WTC11 (cell line): ENCODE data around the gene PCDHB15. TPM values are rescaled to one million over a fixed set of nuclear protein-coding genes. Genes with fewer than 3 reads are reported as not detected.

Experiments
- ATAC-seq: fragments of 200-7000 bp; cut with Tn5 transposase; 2 replicates; pipeline ENCODE4 v1.10.0; 2021; ENCODE audit warnings: mild to moderate bottlenecking, moderate library complexity
- CTCF ChIA-PET: fragments of 300-600 bp; sonication (Branson Sonifier 250); formaldehyde crosslinking; loops from one replicate; lab custom pipeline; 2021; ENCODE audit warnings: antibody characterized with exemption; lab: Charles Lee
- POLR2A ChIA-PET: fragments of 350-600 bp; sonication (Branson Sonifier 250); formaldehyde crosslinking; loops from one replicate; lab custom pipeline; 2021; ENCODE audit warnings: antibody characterized with exemption; lab: Charles Lee
- DNase-seq: peaks from one replicate; pipeline ENCODE4 v3.0.0; 2021; ENCODE audit warnings: low spot score
- H3K27ac Mint-ChIP-seq: 2 replicates; pipeline ENCODE4 v1.8.0; 2021; ENCODE audit warnings: mixed read lengths
- H3K27me3 Mint-ChIP-seq: 2 replicates; pipeline ENCODE4 v1.8.0; 2021; ENCODE audit warnings: low read depth, mild to moderate bottlenecking, moderate library complexity, mixed read lengths
- H3K36me3 Mint-ChIP-seq: 2 replicates; pipeline ENCODE4 v1.8.0; 2021; ENCODE audit warnings: mixed read lengths
- H3K4me1 Mint-ChIP-seq: 2 replicates; pipeline ENCODE4 v1.8.0; 2022; ENCODE audit warnings: mixed read lengths
- H3K4me3 Mint-ChIP-seq: 2 replicates; pipeline ENCODE4 v1.8.0; 2021; ENCODE audit warnings: mild to moderate bottlenecking, moderate library complexity, mixed read lengths
- H3K9me3 Mint-ChIP-seq: 2 replicates; pipeline ENCODE4 v1.8.0; 2021; ENCODE audit warnings: mixed read lengths
- AFF4 ChIP-seq: sonication (generic); formaldehyde crosslinking; IDR thresholded peaks from 2 replicates; pipeline ENCODE4 v1.8.1; 2023; ENCODE audit warnings: mild to moderate bottlenecking, missing genetic modification reagents, borderline replicate concordance
- ATF2 ChIP-seq: sonication (generic); formaldehyde crosslinking; IDR thresholded peaks from 2 replicates; pipeline ENCODE4 v1.8.1; 2022; ENCODE audit warnings: low read depth, missing genetic modification reagents, borderline replicate concordance
- E2F4 ChIP-seq: sonication (generic); formaldehyde crosslinking; IDR thresholded peaks from 2 replicates; pipeline ENCODE4 v1.8.1; 2022; ENCODE audit warnings: low read depth, mild to moderate bottlenecking, moderate library complexity, missing genetic modification reagents, borderline replicate concordance
- ESRRA ChIP-seq: sonication (generic); formaldehyde crosslinking; IDR thresholded peaks from 2 replicates; pipeline ENCODE4 v1.8.1; 2022; ENCODE audit warnings: mild to moderate bottlenecking, missing genetic modification reagents, borderline replicate concordance
- FOXP1 ChIP-seq: sonication (generic); formaldehyde crosslinking; IDR thresholded peaks from 2 replicates; pipeline ENCODE4 v1.8.0; 2022; ENCODE audit warnings: missing genetic modification reagents, mild to moderate bottlenecking, moderate library complexity, borderline replicate concordance
- GTF2I ChIP-seq: fragments of 250-450 bp; sonication (Bioruptor Pico); conservative IDR thresholded peaks from 2 replicates; pipeline ENCODE4 v1.4.0; 2021; ENCODE audit warnings: mild to moderate bottlenecking
- HMGA2 ChIP-seq: fragments of 250-450 bp; sonication (Bioruptor Pico); IDR thresholded peaks from 2 replicates; pipeline ENCODE4 v1.4.0; 2021; ENCODE audit warnings: mild to moderate bottlenecking, moderate library complexity
- HMGXB4 ChIP-seq: sonication (generic); formaldehyde crosslinking; IDR thresholded peaks from 2 replicates; pipeline ENCODE4 v1.8.1; 2023; ENCODE audit warnings: mild to moderate bottlenecking, moderate library complexity, missing genetic modification reagents
- IRF2 ChIP-seq: sonication (generic); formaldehyde crosslinking; IDR thresholded peaks from 2 replicates; pipeline ENCODE4 v1.8.0; 2022; ENCODE audit warnings: low read depth, missing genetic modification reagents, borderline replicate concordance
- MAX ChIP-seq: sonication (generic); formaldehyde crosslinking; IDR thresholded peaks from 2 replicates; pipeline ENCODE4 v1.8.0; 2022; ENCODE audit warnings: mild to moderate bottlenecking, missing genetic modification reagents
- MYBL2 ChIP-seq: sonication (generic); formaldehyde crosslinking; IDR thresholded peaks from 2 replicates; pipeline ENCODE4 v1.8.1; 2023; ENCODE audit warnings: mild to moderate bottlenecking, moderate library complexity, missing genetic modification reagents
- NFE2L1 ChIP-seq: sonication (generic); formaldehyde crosslinking; IDR thresholded peaks from 2 replicates; pipeline ENCODE4 v1.8.1; 2023; ENCODE audit warnings: missing genetic modification reagents
- OVOL2 ChIP-seq: fragments of 250-450 bp; sonication (Bioruptor Pico); IDR thresholded peaks from 2 replicates; pipeline ENCODE4 v1.9.0; 2021; ENCODE audit warnings: mild to moderate bottlenecking, borderline replicate concordance
- PRDM15 ChIP-seq: sonication (generic); formaldehyde crosslinking; IDR thresholded peaks from 2 replicates; pipeline ENCODE4 v1.8.0; 2022; ENCODE audit warnings: missing genetic modification reagents
- SP1 ChIP-seq: sonication (generic); formaldehyde crosslinking; conservative IDR thresholded peaks from 2 replicates; pipeline ENCODE4 v1.8.1; 2022; ENCODE audit warnings: missing genetic modification reagents
- ZNF219 ChIP-seq: sonication (generic); formaldehyde crosslinking; IDR thresholded peaks from 2 replicates; pipeline ENCODE4 v1.8.0; 2023; ENCODE audit warnings: missing genetic modification reagents, mild to moderate bottlenecking, borderline replicate concordance
- ZNF263 ChIP-seq: sonication (generic); formaldehyde crosslinking; IDR thresholded peaks from 2 replicates; pipeline ENCODE4 v1.8.1; 2022; ENCODE audit warnings: low read depth, mild to moderate bottlenecking, moderate library complexity, missing genetic modification reagents
- ZNF416 ChIP-seq: fragments of 250-450 bp; sonication (Bioruptor Pico); IDR thresholded peaks from 2 replicates; pipeline ENCODE4 v1.9.0; 2021; ENCODE audit warnings: mild to moderate bottlenecking, inconsistent platforms
- total RNA-seq: library from RNA; stranded (reverse); gene quantifications from 3 replicates; pipeline ENCODE4 v1.2.3, GENCODE V29; 2021

Gene PCDHB15
- total RNA-seq, 1 experiment from 2014 or later = 8.4 TPM

GRCh38 chr5:141272906-141273305, 27.7 kb downstream of the PCDHB15 start:
- CTCF ChIA-PET = interaction anchor here (0.6 to 2.2 kb wide), 37 partner anchors 12 to 295 kb away, joined by 3 to 39 read pairs (median 5); partner anchors contain the start of genes PCDHB10, PCDHB11, PCDHB14 and PCDHB15
- Mint-ChIP-seq H3K36me3 (peaks cover 11% of the 10 kb centered on the region), H3K4me1 (no peaks in the 10 kb centered on the region), H3K27ac (no peak overlapping the region), H3K27me3 (no peaks in the 10 kb centered on the region)
- DNase-seq (peak; percentile 47), ATAC-seq (peak; percentile 89)
- TF ChIP-seq MAX (CRISPR knock-in tag) = no peak
- TF ChIP-seq PRDM15 (CRISPR knock-in tag) = no peak
- no peak for TF ChIP-seq ATF2
- TF ChIP-seq HMGXB4 (CRISPR knock-in tag) = no peak
- no peak for TF ChIP-seq IRF2
- TF ChIP-seq ESRRA = no peak
- no peak for TF ChIP-seq GTF2I (CRISPR knock-in tag)
- no peak for TF ChIP-seq ZNF416 (CRISPR knock-in tag)
- TF ChIP-seq HMGA2 = no peak
- TF ChIP-seq FOXP1 = no peak
- no peak for TF ChIP-seq ZNF263 (CRISPR knock-in tag)
- no peak for TF ChIP-seq ZNF219 (CRISPR knock-in tag)
- no peak for TF ChIP-seq E2F4 (CRISPR knock-in tag)
- TF ChIP-seq AFF4 (CRISPR knock-in tag) = no peak
- no peak for TF ChIP-seq MYBL2
- no peak for TF ChIP-seq SP1
- no peak for TF ChIP-seq OVOL2 (CRISPR knock-in tag)
- TF ChIP-seq NFE2L1 = no peak
- TF ChIP-seq, all 79 proteins: peak for 0
- H3K9me3 Mint-ChIP-seq = peaks cover 54% of the 10 kb centered on the region
- POLR2A ChIA-PET = interaction anchor here (0.5 to 0.8 kb wide), 2 partner anchors 50 to 104 kb away, joined by 3 to 4 read pairs; partner anchors contain the start of gene PCDHB14
- H3K4me3 Mint-ChIP-seq = no peak overlapping the region
